Measurements from ENCODE around the gene TCEANC.
"Not testable (repeated sequence)": the region's sequence is repeated elsewhere in the genome, so short reads cannot be mapped to it uniquely, and the experiment has no call there.

The TCEANC gene

GRCh38 chrX:13627306-13627705, 25.6 kb upstream of the TCEANC start:
- TF ChIP-seq, protein P1, sequence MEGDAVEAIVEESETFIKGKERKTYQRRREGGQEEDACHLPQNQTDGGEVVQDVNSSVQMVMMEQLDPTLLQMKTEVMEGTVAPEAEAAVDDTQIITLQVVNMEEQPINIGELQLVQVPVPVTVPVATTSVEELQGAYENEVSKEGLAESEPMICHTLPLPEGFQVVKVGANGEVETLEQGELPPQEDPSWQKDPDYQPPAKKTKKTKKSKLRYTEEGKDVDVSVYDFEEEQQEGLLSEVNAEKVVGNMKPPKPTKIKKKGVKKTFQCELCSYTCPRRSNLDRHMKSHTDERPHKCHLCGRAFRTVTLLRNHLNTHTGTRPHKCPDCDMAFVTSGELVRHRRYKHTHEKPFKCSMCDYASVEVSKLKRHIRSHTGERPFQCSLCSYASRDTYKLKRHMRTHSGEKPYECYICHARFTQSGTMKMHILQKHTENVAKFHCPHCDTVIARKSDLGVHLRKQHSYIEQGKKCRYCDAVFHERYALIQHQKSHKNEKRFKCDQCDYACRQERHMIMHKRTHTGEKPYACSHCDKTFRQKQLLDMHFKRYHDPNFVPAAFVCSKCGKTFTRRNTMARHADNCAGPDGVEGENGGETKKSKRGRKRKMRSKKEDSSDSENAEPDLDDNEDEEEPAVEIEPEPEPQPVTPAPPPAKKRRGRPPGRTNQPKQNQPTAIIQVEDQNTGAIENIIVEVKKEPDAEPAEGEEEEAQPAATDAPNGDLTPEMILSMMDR (conservative IDR thresholded peaks at IDR 0.05): no peak
- H3K27ac ChIP-seq: no peak overlapping the region

DNA sequence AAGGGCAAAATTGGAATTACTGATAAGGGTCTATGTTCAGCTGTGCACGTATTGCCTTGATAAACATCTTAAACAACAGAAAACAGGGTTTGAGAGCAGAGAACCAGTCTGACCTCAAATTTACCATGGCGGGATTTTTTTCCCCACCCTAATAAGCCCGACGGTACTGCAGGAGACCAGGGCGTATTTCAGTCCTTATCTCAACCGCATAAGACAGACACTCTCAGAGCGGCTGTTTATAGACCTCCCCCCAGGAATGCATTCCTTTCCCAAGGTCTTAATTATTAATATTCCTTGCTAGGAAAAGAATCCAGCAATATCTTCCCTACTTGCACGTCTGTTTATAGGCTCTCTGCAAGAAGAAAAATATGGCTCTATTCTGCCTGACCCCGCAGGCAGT, 15.7 kb upstream of the TCEANC start:
- not testable (repeated sequence) for H3K27ac ChIP-seq

GRCh38 chrX:13638021-13638420, 14.9 kb upstream of the TCEANC start:
- H3K27ac ChIP-seq: no peak overlapping the region
- TF ChIP-seq, protein P1 (conservative IDR thresholded peaks at IDR 0.05): no peak

GRCh38 chrX:13638826-13639225, 14.1 kb upstream of the TCEANC start:
- TF ChIP-seq, protein P1 (conservative IDR thresholded peaks at IDR 0.05): no peak
- no peak overlapping the region for H3K27ac ChIP-seq

DNA sequence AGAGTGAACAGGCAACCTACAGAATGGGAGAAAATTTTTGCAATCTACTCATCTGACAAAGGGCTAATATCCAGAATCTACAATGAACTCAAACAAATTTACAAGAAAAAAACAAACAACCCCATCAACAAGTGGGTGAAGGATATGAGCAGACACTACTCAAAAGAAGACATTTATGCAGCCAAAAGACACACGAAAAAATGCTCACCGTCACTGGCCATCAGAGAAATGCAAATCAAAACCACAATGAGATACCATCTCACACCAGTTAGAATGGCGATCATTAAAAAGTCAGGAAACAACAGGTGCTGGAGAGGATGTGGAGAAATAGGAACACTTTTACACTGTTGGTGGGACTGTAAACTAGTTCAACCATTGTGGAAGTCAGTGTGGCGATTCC, 11.3 kb upstream of the TCEANC start:
- not testable (repeated sequence) for H3K27ac ChIP-seq

DNA sequence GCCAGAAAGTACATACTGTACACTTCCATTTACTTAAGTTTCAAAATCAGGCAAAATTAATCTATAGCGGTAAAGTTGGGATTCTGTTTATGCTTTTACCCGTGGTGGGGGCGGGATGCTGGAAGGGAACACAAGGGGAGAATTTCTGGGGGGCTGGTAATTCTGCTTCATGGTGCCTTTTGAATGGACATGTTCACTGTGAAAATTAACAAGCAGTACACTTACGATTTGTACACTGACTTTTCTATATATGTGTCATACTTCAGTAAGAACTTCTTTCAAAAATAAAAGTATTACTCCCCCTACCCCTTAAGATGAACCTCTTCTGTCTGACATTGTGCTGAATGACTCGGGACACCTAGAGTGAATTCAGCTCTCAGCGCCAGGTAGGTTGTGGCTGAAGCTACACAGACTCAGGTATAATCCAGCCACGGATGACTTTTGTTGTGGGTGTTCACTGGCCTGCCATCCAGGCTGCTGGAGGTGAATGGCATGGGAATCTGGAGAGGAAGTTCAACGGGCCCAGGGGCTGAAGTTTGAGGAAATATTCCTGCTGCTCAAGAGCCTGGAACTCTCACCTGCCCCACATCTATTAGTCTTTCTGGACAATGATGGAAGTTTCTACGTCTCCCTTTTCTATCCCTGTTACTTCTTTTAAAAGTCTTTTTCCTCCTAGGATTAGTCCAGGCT, 7.3 kb upstream of the TCEANC start:
- TF ChIP-seq, protein P1 (conservative IDR thresholded peaks at IDR 0.05): no peak
- H3K27ac ChIP-seq: no peak overlapping the region

DNA sequence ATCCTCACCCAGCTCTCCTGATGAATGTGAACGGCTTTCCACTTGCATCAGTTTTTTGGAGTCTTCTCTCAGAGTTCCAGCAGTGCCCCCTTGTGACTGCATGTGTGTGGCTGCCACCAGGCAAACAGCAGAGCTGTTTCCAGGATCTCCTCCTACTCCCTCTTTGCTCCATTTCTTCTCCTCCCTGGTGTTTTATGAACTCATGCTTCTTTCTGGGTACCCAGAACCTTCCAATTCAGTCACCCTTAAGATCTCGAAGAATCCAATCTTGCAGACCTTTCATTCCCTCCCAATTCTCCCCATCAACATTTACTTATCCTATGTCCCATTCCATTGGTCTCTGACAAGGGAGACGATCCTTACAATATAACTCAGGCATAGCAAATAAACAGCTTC, 6.8 kb upstream of the TCEANC start:
- no peak overlapping the region for H3K27ac ChIP-seq

GRCh38 chrX:13647709-13648212, 5.2 kb upstream of the TCEANC start:
- TF ChIP-seq, protein P1 (conservative IDR thresholded peaks at IDR 0.05): no peak
- H3K27ac ChIP-seq: no peak overlapping the region

More for the DNA sequence above, 6.8 kb upstream of the TCEANC start:
- TF ChIP-seq, protein P1 (conservative IDR thresholded peaks at IDR 0.05): peak; percentile 78

GRCh38 chrX:13648336-13648735, 4.6 kb upstream of the TCEANC start:
- H3K27ac ChIP-seq: not testable (repeated sequence)

Data from VCaP (cell line).